Gastrocnemius medialis (tissue), 4 donors: ENCODE measurements around the gene ANXA9.

Experiments
- CTCF ChIP-seq, 5 experiments: fragments of 450-650 bp in 3 of 5; fragments of 200-600 bp in 2 of 5; sonication (generic) in 2 of 5; IDR thresholded peaks in 4 of 5; conservative IDR thresholded peaks in 1 of 5; 1 replicate in 4 of 5; 2 replicates in 1 of 5; pipeline ENCODE4 v1.5.1; 2016 to 2019; ENCODE audit warnings: antibody characterized with exemption in 5 of 5, mild to moderate bottlenecking in 3 of 5, moderate library complexity in 3 of 5
- POLR2A ChIP-seq, 2 donors: fragments of 450-650 bp; IDR thresholded peaks; one replicate each; pipeline ENCODE4 v1.6.1; 2017; ENCODE audit warnings: antibody characterized with exemption in 2 of 2, mild to moderate bottlenecking in 2 of 2, moderate library complexity in 2 of 2

GRCh38 chr1:150979092-150980056 is 2.7 kb upstream of the ANXA9 start:
- TF ChIP-seq CTCF (IDR thresholded peaks at IDR 0.05 in 4 of 5, conservative IDR thresholded peaks at IDR 0.05 in 1 of 5) (peak; percentile 96 to 99 (median 98)), POLR2A (IDR thresholded peaks at IDR 0.05) (no peak)
